Measurements from ENCODE around the gene EVC2.
A peak's percentile ranks its signal among the peaks of the same experiment; 100 is the strongest.

Gene EVC2

DNA sequence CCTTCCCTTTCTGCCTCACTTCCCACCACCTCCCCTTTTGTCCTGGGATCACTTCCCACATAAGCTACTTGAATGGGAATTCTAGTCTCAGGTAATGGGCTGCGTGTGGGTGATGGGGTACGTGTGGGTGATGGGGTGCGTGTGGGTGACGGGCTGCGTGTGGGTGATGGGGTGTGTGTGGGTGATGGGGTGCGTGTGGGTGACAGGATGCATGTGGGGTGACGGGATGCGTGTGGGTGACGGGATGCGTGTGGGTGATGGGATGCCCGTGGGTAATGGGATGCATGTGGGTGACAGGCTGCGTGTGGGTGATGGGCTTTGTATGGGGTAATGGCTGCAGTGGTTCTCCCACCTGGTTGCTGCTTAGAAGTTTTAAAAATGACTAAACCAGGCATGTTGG lies 43.6 kb downstream of the EVC2 start:
- no peak for DNase-seq (ENCODE audit: low spot score)

- no peak for DNase-seq (ENCODE audit: low spot score)
Measured at GRCh38 chr4:5662555-5662954, 45.8 kb downstream of the EVC2 start.

GRCh38 chr4:5661237-5661636 lies 47.1 kb downstream of the EVC2 start:
- DNase-seq (ENCODE audit: low spot score): no peak

- no peak for DNase-seq (ENCODE audit: low spot score)
Measured at GRCh38 chr4:5660185-5660584, 48.2 kb downstream of the EVC2 start.

DNA sequence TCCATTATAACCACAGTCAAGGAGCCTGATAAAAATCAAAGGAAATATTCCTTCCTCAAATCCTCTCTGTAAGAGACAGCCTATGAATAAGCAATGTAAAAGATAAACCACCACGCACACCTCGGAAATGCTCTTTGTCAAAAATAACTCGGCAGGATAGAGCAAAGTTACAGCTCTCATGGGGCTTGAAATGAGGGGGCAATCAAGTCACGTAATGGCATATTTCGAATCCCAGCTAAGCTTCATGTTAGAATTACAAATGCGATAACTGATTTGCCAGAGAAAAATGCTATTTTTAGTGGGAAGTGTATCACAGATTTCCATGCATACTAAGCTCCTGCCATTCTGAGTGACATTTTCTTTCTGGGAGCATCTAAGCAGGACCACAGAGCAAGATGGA lies 49.4 kb downstream of the EVC2 start:
- no peak for DNase-seq (ENCODE audit: low spot score)

- no peak for DNase-seq (ENCODE audit: low spot score)
Measured at GRCh38 chr4:5656415-5656814, 51.9 kb downstream of the EVC2 start.

GRCh38 chr4:5654791-5655190 lies 53.6 kb downstream of the EVC2 start:
- DNase-seq (ENCODE audit: low spot score): no peak

DNA sequence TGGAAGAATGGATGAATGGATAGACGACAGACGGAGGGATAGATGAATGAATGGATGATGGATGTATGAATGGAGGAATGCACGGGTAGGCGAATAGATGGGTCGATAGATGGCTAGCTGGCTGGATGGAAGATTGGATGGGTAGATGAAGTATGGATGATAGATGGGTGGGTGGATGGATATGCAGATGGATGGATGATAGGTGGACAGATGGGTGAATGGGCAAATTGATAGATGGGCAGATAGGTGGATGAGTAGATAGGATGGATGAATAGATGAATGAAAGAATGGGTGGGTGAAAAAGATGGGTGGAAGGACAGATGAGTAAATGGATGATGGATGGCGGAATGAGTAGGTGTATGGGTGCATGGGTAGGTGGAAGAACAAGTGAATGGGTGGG lies 57.3 kb downstream of the EVC2 start:
- DNase-seq (ENCODE audit: low spot score): no peak

DNA sequence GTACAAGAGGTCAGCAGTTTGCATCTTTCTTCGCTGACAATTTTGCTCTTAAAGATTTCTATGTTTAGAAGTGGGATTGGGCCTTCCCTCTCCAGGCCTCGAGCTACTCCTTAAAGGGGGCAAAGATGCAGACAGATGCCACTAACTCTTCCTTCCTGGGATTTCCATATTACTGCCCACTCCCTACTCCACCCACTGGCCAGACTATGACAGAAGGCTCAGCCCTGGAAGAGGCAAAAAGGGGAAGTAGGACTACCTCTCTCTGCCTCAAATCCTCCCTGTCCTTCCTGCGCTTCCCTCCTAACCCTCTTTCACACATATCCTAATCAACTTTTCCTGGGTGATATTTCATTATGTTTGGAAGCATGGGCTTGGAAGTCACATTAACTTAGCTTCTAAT lies 58.3 kb downstream of the EVC2 start:
- no peak for DNase-seq (ENCODE audit: low spot score)

DNA sequence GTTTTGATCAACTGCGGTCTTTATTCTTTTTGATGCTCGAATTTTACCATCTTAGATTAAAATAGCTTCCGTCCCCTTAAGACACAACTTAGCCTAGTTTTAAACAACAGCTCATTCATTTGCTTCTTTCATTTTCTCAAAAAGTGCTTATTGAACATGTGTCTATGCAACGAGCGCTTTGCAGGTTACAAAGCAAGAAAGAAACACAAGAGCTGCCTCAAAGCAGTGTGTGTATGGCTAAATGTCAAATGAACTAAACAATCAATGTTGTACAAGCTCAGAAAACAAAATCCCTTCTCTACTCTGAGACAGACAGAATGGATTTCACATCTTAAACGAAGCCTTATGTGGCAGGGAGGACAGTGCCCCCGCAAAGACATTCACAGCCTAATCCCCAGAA lies 61.0 kb downstream of the EVC2 start:
- DNase-seq (ENCODE audit: low spot score): peak; percentile 13

DNA sequence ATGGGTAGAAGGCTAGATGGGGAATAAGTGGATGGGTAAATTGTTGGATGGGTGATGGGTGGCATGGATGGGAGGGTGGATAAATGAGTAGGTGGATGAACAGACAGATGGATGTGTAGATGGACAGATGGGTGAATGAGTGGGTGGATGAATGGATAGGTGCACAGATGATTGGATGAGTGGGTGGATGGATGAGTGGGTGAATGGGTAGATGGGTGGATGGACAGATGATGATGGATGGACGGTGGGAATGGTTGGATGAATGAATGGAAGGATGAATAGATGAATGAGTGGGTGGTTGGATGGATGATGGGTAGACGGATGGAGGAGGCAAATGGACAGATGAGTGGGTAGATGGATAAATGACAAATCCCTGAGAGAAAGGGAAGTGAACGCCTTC lies 68.3 kb downstream of the EVC2 start:
- DNase-seq (ENCODE audit: low spot score): no peak

GRCh38 chr4:5639556-5639955 lies 68.8 kb downstream of the EVC2 start:
- DNase-seq (ENCODE audit: low spot score): peak; percentile 88

DNA sequence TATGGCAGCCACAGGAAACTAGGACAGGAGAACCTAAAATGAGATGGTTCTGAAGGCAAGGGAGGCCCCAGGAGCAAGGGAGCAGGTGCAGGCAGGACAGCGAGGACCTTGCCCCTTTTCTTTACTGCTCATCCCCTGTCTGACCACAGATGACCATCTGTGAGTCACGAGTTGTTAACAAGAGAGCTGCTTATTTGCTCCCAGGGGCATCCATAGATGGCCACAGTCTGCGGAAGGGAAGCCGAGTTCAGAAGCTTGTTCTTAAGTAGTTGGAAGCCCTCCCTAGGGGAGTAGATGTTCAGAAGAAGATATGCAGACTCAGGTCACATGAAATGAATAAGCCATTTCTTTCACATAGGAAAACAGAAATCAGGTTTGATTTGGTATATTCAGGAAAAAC lies 69.4 kb downstream of the EVC2 start:
- DNase-seq (ENCODE audit: low spot score): peak; percentile 67

GRCh38 chr4:5638316-5638715 lies 70.0 kb downstream of the EVC2 start:
- DNase-seq (ENCODE audit: low spot score): peak; percentile 33

DNA sequence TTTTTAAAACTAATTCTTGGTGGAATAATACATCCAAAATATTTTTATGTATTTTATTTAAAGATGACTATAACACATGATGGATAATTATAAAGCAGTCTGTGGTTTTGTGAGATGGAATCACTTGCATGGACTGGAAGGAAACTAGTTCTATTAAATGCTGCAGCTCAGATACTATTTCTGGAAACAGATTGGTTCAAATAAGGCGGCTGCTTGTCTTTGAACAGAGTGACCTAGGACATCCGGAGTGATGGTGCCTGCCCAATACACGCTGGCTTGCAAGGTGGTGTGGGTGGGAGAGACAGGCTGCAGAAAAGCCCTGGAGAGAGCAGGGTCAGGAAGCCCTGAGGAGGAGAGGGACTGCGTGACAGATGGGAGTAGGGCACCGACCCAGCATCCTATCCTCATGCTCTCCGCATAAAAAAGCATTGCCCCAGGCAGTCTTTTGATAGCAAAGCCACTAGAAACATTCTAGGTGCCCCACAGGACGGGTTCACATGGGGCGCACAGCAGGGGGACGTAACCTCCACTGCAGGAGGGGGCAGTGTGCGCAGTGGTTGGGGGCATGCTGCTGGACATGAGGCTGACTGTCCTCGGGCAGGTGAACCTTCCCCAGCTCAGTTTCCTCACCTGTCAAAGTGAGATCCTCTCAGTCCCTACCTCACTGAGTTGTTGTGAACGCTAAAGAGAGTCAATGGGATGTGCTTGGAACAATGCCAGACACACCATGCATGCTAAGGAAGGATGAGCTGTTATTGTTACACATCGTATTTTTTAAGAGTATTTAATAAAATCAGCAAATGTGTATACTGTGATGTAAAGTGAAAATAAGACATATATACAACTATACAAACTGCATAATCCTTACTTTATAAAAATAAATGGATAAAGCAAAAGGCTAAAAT lies 71.3 kb downstream of the EVC2 start:
- peak; percentile 3 for DNase-seq (ENCODE audit: low spot score)

GRCh38 chr4:5635826-5636195 lies 72.5 kb downstream of the EVC2 start:
- DNase-seq (ENCODE audit: low spot score): peak; percentile 45

DNA sequence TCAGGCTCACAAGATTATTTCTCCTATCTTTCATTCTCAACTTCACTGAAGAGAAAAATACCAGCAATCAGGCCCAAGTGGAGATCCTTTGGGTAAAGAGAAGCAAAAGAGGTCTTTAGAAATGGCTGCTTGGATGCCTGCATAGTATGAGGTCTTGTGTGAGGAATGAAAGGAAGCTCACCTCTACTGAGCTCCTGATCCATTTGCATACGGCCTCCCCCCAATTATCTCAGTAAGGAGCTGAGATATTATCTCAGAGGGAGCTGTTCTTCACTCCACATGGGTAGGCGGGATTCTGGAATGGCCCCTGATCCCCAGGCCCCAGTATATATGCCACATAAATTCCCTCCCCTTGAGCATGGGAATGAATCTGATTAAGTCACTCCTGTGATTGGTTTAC lies 75.8 kb downstream of the EVC2 start:
- no peak for DNase-seq (ENCODE audit: low spot score)

- DNase-seq (ENCODE audit: low spot score): no peak
Measured at GRCh38 chr4:5632066-5632440, 76.3 kb downstream of the EVC2 start.

DNA sequence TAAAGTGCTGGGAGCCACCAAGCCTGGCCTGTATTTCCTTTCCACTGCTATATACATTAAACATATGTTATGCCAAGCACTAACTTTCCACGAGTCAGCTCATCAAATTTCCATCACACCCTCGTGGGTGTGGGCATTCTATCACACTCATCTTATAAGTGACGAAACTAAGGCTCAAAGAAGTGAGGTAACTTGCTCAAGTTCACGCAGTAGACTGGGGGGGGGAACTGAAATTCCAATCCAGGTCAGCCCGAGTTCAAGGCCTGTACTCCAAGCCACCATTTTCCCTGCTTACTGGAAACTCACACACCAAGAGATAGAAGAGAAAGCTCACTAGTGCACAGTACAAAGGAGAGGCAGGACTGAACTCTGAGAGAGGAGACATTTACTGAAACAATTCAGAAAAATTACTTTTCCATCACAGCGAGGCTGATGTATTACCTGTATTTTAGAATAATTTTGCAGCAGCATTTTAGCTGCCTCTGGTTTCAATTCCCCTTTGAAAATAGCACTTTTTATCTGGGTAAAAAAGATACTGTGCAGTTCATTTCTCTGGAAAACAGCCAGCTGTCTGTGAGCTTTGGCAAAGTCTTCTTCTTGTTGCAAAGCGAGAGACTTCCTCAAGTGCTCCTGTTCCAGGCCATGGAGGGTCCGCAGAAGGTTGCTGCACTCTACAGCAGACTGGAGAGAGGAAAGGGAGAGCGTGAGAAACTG lies 76.8 kb downstream of the EVC2 start:
- no peak for DNase-seq (ENCODE audit: low spot score)

DNA sequence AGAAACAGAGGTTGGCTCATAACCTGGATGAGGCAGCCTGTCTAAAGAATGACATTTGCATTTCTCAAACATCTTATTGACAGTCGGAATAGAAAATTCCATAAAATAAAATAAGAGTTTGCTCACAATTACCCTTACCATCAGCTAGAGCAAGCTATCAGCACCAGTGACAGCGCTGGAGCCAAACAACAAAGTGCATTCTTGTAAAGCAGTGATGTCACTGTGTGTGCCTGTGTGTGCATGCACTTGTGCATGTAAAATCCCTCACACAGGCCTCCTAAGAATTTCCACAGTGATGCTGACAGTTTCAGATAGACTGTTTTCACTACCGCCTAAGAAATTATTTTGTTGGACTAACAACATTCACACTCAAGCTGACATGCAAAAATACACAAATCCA lies 77.6 kb downstream of the EVC2 start:
- DNase-seq (ENCODE audit: low spot score): no peak

DNA sequence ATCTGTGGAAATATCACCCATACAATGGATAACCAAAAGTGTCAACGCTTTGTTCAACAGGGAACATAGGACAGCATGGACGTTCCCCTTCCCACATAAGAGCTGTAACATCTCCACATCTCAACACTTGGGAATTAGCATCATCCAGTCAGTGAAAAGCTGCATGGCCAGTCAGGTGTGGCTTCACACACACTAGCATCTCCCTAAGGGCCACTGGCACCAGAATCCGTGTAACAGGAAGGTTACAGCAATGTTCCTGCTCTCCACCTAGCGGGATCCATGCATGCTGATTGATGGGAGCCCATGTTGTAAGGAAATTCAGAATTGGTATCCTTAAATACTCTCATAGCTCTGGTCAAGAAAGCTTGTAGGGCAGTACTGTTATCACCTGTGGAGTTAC lies 78.8 kb downstream of the EVC2 start:
- no peak for DNase-seq (ENCODE audit: low spot score)

DNA sequence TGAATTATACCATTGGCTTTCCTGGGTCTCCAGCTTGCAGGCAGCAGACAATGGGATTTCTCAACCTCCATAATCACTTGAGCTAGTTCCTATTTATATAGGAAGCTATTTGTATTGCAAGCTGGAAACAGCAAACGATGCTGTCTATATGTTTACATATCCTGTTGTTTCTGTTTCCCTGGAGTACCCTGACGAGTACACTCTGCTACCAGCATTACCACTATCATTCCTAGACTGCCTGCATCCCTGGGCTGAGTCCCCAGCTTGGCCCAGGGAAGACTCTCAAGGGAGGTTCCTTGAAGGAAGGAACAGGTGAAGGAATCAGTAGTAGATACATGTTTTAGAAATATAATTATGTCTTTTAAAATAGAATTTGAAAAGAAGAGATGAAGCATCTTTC lies 81.4 kb downstream of the EVC2 start:
- DNase-seq (ENCODE audit: low spot score): no peak

- DNase-seq (ENCODE audit: low spot score): no peak
Measured at GRCh38 chr4:5622596-5622995, 85.8 kb downstream of the EVC2 start.

All from COLO829 (cell line).